ENCODE measurements around the gene NLRP4. TPM values are rescaled to one million over a fixed set of nuclear protein-coding genes. Genes with fewer than 3 reads are reported as not detected.
A peak's percentile ranks its signal among the peaks of the same experiment; 100 is the strongest.

The NLRP4 gene, protein sequence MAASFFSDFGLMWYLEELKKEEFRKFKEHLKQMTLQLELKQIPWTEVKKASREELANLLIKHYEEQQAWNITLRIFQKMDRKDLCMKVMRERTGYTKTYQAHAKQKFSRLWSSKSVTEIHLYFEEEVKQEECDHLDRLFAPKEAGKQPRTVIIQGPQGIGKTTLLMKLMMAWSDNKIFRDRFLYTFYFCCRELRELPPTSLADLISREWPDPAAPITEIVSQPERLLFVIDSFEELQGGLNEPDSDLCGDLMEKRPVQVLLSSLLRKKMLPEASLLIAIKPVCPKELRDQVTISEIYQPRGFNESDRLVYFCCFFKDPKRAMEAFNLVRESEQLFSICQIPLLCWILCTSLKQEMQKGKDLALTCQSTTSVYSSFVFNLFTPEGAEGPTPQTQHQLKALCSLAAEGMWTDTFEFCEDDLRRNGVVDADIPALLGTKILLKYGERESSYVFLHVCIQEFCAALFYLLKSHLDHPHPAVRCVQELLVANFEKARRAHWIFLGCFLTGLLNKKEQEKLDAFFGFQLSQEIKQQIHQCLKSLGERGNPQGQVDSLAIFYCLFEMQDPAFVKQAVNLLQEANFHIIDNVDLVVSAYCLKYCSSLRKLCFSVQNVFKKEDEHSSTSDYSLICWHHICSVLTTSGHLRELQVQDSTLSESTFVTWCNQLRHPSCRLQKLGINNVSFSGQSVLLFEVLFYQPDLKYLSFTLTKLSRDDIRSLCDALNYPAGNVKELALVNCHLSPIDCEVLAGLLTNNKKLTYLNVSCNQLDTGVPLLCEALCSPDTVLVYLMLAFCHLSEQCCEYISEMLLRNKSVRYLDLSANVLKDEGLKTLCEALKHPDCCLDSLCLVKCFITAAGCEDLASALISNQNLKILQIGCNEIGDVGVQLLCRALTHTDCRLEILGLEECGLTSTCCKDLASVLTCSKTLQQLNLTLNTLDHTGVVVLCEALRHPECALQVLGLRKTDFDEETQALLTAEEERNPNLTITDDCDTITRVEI
- total RNA-seq: not detected in 2 replicates

DNA sequence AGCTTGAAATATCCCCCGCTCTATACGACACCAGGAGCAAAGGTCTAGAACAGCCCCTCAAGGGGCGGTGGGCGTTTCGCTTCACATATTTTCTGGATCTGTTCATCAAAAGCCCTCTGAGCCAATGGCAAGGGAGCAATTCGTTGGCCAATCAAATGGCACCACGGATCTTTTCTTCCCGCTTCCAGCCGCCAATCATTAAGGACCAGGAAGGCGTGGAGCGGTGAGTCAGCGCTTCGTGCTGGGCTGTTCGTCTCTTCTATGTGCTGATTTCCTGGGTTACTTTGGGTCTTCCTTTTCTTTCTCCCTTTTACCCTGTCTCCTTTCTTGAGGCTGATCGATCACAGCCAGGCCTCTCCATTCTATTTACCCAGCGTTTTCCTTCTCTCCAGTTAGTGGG is at the start of gene NLRP4:
NLRP4 (plus strand) TSS at position 201 of the 400 bp plus-strand sequence. CDS start 15,541 bp downstream, outside the sequence.
- no peak for DNase-seq (ENCODE audit: low read depth in 2 of 2)

DNA sequence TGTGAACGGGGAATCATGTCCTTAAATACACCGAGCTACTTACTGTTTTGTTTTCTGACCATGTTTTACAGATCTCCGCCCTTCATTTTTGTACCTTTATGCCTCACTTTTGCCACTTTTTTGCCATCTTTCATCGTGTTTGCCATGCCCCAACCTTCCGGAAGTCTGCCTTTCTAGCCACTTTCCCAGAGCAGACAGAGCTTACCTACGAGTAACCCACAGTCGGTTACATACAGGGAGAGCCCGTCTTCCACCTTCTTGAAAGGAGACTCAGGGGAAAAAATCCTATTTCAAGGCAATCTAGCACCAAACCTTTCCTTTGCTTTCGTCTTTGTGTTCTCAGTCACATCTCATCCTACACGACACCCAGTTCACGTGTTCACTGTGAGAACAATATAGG is 41.3 kb upstream of the NLRP4 start:
- DNase-seq (ENCODE audit: low read depth in 2 of 2): no peak

DNA sequence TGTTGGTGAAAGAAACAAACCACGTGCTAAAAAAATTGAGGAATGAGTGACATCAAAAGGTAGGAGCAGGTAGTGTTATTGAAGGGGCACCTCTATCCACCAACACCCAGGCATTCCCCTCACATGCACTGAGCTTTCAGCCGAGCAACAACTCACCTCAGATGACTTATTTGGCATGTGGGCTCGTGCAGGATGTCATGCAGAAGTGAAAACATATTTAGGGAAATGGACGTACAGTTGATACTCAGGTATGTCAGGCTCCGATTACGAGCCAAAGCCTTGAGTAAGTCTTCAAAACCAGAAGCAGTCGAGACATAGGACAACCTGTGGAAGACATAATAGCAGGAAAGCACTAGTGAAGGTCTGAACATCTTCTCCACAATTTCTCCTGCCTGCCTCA is 34.9 kb upstream of the NLRP4 start:
- DNase-seq (ENCODE audit: low read depth in 2 of 2): no peak

DNA sequence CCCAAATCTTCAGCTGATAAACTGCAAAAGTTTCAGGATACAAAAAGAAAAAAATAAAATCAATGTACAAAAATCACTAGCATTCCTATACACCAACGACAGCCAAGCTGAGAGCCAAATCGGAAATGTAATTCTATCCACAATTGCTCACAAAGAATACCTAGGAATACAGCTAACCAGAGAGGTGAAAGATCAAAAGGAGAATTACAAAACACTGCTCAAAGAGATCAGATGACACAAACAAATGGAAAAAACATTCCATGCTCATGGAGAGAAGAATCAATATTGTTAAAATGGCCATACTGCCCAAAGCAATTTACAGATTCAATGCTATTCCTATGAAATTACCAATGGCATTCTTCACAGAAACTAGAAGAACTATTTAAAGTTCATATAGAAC is 34.1 kb upstream of the NLRP4 start:
- peak in 1 of 2 donors; percentile 2 for DNase-seq (ENCODE audit: low read depth in 2 of 2)

DNA sequence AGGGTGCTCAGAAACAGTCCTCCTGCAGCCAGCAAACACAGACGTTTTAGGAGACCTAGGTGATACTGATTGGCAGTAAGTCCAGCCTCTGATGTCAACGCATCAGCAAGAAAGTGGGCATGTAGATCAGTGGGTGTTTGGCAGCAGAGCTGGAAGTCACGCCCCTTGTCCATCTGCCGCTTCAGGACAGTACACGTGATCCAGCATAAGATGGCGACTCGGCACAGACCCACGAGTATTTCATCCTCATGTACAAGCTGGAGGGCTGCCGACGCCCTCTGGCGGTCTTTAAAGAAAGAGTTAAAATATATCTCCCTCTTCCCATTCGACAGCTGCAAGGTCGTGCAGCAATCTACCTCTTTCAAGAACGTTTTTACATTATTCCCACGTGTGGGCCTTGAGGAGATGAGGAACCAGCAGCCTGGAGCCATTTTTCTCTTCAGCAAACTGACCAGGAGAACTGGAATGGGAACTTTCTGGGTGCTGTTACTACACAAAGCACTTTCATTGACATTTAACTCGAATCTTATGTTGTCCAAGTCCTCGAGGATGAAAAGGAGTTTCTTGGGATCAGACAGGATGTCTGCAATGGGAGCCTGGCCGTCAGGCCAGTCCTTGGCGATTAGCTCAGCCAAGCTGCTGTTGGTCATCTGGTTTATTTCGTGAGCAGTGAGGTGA is 26.8 kb upstream of the NLRP4 start:
- DNase-seq (ENCODE audit: low read depth in 2 of 2): peak; percentile 80 to 87

DNA sequence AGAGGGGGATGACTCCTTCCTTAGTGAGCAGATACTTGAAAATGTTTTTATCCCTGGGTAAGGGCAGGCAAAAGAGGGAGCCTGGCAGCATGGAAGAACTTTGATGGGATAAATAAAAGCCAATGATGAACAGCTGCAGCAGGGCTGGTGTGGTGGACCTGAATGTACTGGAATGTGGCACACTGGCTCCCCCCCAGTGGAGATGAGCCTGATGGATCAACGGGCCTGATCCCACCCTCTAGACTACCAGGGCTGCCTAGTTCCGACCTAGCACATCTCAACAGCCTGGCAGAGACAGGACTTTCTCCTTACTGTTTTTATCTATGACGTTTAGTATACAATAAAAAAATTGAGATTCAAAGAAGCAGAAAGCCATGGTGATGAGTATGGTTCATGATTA is 25.0 kb upstream of the NLRP4 start:
- DNase-seq (ENCODE audit: low read depth in 2 of 2): no peak

DNA sequence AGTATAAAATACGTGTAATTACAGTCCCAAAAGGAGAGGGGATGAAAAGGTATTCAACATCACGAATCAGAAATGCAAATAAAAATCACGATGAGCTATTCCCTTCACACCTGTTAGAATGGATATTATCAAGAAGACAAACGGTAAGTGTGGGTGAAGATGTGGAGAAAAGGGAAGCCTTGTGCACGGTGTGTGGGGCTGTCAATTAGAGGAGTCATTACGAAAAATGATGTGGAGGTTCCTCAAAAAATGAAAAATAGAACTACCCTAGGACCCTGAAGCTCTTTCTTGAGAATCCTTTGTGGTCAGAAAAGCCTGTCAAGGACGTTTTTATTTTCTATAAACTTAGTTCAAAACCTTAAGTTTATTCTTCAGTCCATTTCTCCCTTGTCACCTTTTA is 23.9 kb upstream of the NLRP4 start:
- DNase-seq (ENCODE audit: low read depth in 2 of 2): no peak

DNA sequence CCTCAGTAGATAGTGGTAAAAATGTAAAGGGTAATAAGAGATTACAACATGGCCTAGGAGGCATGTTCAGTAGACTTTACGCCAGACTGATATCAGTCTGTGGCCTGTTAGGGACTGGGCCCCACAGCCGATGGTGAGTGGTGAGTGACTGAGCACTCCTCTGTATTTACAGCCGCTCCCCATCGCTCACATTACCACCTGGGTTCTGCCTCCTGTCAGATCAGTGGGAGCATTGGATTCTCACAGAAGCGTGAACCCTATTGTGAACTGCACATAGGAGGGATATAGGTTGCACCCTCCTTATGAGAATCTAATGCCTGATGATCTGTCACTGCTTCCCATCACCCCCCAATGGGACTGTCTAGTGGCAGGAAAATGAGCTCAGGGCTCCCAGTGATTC is 22.4 kb upstream of the NLRP4 start:
- DNase-seq (ENCODE audit: low read depth in 2 of 2): no peak

DNA sequence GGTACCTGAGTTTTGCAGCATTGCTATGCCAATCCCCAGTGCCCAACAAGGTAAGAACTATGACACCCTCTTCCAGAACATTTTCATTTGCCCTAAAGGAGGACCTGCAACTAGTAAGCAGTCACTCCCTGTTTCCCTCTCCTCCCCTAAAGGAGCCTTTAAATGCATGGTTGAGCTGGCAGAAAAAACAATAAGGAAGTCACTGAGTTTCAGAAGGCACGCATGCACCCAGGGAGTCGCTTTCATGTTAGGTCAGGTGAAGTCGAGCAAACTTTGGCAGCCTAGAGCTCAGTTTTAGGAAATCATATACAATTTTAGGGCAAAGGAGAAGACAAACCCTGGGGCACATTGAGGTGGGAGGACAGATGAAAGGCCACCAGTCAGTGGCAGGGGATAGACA is 16.3 kb upstream of the NLRP4 start:
- no peak for DNase-seq (ENCODE audit: low read depth in 2 of 2)

DNA sequence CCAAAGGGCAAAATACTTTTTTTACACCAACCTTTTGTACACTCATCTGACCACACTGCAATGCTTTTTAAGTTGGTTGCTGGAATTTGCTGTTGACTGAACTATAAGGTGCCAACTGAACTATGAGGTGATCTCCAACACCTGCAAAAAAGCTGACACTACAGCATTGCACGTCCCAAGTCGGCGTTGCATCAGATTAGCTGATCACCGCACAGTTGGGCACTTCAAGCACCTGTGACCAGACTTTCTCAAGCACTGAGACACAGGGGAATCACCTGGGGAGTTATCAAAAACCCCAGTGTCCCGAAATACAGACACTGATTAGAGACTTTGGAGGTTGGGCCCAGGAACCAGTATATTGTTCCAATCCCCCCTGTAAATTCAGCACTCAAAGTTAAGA is 5.7 kb upstream of the NLRP4 start:
- DNase-seq (ENCODE audit: low read depth in 2 of 2): no peak

DNA sequence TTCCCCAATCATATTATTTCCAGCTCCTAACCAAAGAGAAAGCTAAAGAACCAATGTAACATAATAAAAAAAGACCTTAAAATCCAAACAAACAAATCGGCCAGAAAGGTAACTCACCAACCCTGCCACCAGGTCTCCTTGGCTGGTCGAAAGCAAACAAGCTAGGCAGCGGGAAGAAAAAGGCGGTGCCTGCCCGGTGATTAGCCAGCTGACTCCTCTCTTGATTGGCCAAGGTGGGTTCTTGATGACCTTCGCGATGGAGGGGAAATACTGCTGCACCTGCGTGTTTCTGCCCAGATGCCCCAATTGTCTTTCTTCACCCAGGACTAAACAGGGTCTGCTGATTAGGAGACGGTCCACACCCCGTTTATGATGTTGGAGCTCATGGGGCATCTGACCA is 4.5 kb upstream of the NLRP4 start, which contains the start of gene NLRP11:
NLRP11 (minus strand) TSS at position 154 of the 400 bp plus-strand sequence. CDS start 13,825 bp downstream, outside the sequence.
- DNase-seq (ENCODE audit: low read depth in 2 of 2): no peak

DNA sequence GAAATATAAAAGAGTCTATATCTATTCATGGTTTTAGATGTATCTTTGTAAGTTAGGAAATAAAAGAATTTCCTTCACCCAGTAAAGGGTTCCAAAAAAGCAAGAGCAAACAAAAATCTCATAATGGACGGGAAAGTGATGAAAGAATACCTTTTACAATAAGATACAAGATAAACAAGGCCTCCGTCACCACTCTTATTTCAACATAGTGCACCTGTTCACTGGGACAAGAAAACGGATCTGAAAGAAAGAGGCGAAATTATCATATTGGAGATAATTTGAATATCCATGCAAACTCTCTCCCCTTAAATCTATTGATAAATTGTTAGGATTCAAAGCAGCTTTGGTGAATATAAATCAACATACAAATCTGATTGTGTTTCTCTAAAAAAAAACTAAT is 3.7 kb upstream of the NLRP4 start:
- DNase-seq (ENCODE audit: low read depth in 2 of 2): no peak

DNA sequence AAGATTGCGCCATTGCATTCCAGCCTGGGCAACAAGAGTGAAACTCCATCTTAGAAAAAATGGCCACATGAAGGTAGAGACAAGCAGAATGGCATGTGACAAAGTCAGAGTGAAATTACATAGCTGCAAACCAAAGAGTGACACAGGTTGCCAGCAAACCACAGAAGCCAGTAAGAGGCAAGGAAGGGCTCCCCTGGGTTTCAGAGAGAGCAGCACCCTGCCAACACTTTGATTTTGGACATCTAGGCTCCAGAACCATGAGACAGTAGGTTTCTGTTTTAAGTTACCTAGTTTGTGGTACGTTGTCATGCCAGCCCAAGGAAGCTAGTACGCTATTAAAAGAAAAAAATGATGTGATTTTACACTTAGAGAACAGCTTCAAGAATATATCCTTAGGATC is 1.9 kb downstream of the NLRP4 start:
- DNase-seq (ENCODE audit: low read depth in 2 of 2): no peak

DNA sequence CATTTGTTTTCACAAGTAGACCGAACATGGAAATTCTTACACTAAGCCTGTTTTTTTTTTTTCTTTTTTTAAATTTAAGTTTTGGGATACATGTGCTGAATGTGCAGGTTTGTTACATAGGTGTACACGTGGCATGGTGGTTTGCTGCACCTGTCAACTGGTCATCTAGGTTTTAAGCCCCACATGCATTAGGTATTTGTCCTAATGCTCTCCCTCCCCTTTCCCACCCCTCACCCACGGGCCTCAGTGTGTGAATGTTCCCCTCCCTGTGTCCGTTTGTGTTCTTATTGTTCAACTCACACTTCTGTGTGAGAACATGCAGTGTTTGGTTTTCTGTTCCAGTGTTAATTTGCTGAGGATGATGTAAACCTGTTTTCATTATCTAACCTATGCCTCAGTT is 2.6 kb downstream of the NLRP4 start:
- DNase-seq (ENCODE audit: low read depth in 2 of 2): no peak

DNA sequence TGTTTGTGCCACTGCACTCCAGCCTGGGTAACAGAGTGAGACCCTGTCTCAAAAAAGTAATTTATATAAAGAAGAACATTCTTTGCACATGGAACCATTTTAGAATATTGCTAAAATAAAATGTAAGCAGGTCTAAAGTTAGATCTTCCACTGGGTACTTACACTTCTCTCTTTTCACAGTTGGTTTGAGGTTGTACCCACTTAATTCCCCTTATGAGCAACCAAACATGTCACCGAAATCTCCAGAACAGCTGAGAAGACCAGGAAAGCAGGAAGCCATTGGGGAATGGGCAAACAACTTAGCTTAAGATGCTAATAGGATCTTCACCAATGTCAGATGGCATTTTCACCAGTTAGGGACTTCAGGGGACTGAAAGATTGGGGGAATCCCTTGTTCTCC is 18.8 kb downstream of the NLRP4 start:
- DNase-seq (ENCODE audit: low read depth in 2 of 2): no peak

DNA sequence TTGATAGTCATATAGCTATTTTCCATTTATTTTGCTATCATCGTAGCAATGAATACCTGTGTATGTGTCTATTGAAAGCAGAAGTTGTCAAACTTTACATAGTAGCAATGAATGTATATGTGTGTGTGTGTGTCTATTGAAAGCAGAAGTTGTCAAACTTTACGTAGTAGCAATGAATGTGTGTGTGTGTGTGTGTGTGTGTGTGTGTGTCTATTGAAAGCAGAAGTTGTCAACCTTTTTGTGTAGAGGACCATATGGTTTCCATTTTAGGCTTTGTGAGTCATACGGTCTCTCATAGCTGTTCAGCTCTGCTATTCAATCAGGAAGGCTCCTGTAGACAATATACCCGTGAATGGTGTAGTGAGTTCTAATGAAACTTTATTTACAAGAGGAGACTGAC is 20.8 kb downstream of the NLRP4 start:
- no peak for DNase-seq (ENCODE audit: low read depth in 2 of 2)

DNA sequence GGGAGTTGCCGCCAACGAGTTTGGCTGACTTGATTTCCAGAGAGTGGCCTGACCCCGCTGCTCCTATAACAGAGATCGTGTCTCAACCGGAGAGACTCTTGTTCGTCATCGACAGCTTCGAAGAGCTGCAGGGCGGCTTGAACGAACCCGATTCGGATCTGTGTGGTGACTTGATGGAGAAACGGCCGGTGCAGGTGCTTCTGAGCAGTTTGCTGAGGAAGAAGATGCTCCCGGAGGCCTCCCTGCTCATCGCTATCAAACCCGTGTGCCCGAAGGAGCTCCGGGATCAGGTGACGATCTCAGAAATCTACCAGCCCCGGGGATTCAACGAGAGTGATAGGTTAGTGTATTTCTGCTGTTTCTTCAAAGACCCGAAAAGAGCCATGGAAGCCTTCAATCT is 21.6 kb downstream of the NLRP4 start:
- no peak for DNase-seq (ENCODE audit: low read depth in 2 of 2)

DNA sequence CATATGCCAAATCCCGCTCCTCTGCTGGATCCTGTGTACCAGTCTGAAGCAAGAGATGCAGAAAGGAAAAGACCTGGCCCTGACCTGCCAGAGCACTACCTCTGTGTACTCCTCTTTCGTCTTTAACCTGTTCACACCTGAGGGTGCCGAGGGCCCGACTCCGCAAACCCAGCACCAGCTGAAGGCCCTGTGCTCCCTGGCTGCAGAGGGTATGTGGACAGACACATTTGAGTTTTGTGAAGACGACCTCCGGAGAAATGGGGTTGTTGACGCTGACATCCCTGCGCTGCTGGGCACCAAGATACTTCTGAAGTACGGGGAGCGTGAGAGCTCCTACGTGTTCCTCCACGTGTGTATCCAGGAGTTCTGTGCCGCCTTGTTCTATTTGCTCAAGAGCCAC is 22.1 kb downstream of the NLRP4 start:
- no peak for DNase-seq (ENCODE audit: low read depth in 2 of 2)

DNA sequence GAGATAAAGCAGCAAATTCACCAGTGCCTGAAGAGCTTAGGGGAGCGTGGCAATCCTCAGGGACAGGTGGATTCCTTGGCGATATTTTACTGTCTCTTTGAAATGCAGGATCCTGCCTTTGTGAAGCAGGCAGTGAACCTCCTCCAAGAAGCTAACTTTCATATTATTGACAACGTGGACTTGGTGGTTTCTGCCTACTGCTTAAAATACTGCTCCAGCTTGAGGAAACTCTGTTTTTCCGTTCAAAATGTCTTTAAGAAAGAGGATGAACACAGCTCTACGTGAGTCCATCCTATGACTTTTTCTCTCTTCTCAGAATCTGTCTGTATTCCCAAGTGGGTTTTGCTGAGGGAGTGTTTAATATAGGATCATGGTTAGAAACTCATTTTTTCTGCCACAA is 22.6 kb downstream of the NLRP4 start:
- DNase-seq (ENCODE audit: low read depth in 2 of 2): no peak

DNA sequence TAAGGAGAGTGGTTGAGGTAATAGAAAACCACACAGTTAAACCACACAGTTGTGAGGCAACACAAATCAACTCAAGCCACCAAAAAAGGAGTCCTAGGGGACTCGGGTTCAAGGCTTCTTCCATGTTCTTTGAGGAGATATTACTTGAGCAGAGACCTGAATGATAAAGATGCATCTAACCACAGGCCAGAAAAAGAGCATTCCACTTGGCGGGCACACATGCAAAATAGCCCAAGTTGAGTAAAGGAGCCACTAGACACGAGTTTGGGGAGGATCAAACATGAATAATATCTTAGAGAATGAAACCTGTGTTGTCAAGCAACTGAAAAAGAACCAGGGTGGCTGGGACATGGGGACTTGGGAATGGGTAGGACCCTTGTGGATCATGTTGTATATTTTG is 30.2 kb downstream of the NLRP4 start:
- no peak for DNase-seq (ENCODE audit: low read depth in 2 of 2)

DNA sequence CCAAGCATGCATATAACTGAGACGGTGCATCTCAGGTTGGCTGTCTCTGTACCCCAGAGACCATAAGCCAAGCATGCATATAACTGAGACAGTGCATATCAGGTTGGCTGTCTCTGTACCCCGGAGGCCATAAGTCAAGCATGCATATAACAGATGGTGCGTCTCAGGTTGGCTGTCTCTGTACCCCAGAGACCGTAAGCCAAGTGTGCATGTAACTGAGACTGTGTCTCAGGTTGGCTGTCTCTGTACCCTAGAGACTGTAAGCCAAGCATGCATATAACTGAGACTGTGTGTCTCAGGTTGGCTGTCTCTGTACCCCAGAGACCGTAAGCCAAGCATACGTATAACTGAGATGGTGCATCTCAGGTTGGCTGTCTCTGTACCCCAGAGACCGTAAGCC is 30.8 kb downstream of the NLRP4 start:
- no peak for DNase-seq (ENCODE audit: low read depth in 2 of 2)

DNA sequence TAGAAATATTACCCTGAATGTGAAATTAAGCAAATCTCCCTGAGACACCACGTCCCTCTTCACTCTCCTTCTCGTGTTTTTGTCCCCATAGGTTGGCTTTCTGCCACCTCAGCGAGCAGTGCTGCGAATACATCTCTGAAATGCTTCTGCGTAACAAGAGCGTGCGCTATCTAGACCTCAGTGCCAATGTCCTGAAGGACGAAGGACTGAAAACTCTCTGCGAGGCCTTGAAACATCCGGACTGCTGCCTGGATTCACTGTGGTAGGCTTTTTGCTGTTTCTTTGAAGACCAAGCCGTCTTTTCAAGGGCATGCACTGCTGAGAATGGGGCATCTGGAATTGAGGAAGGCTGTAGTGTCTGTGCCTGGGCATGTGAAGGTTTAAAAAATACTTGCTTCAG is 34.4 kb downstream of the NLRP4 start:
- no peak for DNase-seq (ENCODE audit: low read depth in 2 of 2)
